Regular cardiac myocyte (primary cell): Measurements from ENCODE around the gene VSTM2B. TPM values are rescaled to one million over a fixed set of nuclear protein-coding genes. Genes with fewer than 3 reads are reported as not detected.

Source experiments
- total RNA-seq: library from RNA; depleted of rRNA; stranded (reverse); fragments of >200 nt; gene quantifications from 2 replicates; pipeline ENCODE4 v1.2.3, GENCODE V29; 2014

The VSTM2B gene
- total RNA-seq: 0.28 TPM in 1 of 2 replicates, not detected in the other

GRCh38 chr19:29525901-29526729 is at the start of gene VSTM2B:
VSTM2B (plus strand) TSS chr19:29525994; CDS start chr19:29526584, 590 bp downstream.

GRCh38 chr19:29605653-29606419 is 80.0 kb downstream of the VSTM2B start, which contains the start of gene POP4:
POP4 (plus strand) TSS chr19:29606283; CDS start chr19:29606319, 36 bp downstream.

Other genes with a start within 250 kb of the VSTM2B start
- gene POP4, start 80.3 kb downstream of the VSTM2B start, total RNA-seq: 47.1 and 83.4 TPM in 2 replicates
- 6.9 and 14.1 TPM in 2 replicates for gene PLEKHF1, start 139.5 kb downstream of the VSTM2B start, total RNA-seq
- 22.2 and 30.4 TPM in 2 replicates for gene C19orf12, start 189.3 kb downstream of the VSTM2B start, total RNA-seq